GM19372 (cell line): ENCODE measurements around the gene TNRC6C.
"Not testable (repeated sequence)": the region's sequence is repeated elsewhere in the genome, so short reads cannot be mapped to it uniquely, and the experiment has no call there.

ENCODE experiments used
- ATAC-seq: cut with Tn5 transposase; IDR thresholded peaks from one replicate; pipeline ENCODE4 v1.9.1; 2021; ENCODE audit warnings: mild to moderate bottlenecking, low read depth, moderate library complexity; ENCODE audit not compliant: unreplicated experiment

Gene TNRC6C

GRCh38 chr17:78107976-78108725 is 149.6 kb downstream of the TNRC6C start:
- no peak for ATAC-seq

GRCh38 chr17:78108726-78109488 is 150.4 kb downstream of the TNRC6C start:
- no peak for ATAC-seq

- no peak for ATAC-seq
Observed at GRCh38 chr17:78109489-78109761, 150.9 kb downstream of the TNRC6C start.

- no peak for ATAC-seq
Observed at GRCh38 chr17:78110363-78111015, 152.0 kb downstream of the TNRC6C start.

GRCh38 chr17:78111016-78111726 is 152.7 kb downstream of the TNRC6C start:
- no peak for ATAC-seq

- ATAC-seq: no peak
Observed at GRCh38 chr17:78111727-78112517, 153.4 kb downstream of the TNRC6C start.

GRCh38 chr17:78112518-78113471 is 154.3 kb downstream of the TNRC6C start:
- no peak for ATAC-seq

GRCh38 chr17:78113804-78114785 is 155.6 kb downstream of the TNRC6C start:
- no peak for ATAC-seq

- ATAC-seq: no peak
Observed at GRCh38 chr17:78114831-78115723, 156.6 kb downstream of the TNRC6C start.

- not testable (repeated sequence) for ATAC-seq
Observed at GRCh38 chr17:78115803-78116202, 157.3 kb downstream of the TNRC6C start.

GRCh38 chr17:78116411-78116810 is 157.9 kb downstream of the TNRC6C start:
- ATAC-seq: no peak

GRCh38 chr17:78117027-78117981 is 158.8 kb downstream of the TNRC6C start:
- no peak for ATAC-seq

- ATAC-seq: no peak
Observed at GRCh38 chr17:78118801-78119241, 160.3 kb downstream of the TNRC6C start.

GRCh38 chr17:78120537-78120936 is 162.0 kb downstream of the TNRC6C start:
- ATAC-seq: no peak

- no peak for ATAC-seq
Observed at GRCh38 chr17:78120971-78121800, 162.7 kb downstream of the TNRC6C start.
